SK-N-MC (cell line): Measurements from ENCODE around the gene SCRN3.
"Not testable (repeated sequence)": the region's sequence is repeated elsewhere in the genome, so short reads cannot be mapped to it uniquely, and the experiment has no call there.

ENCODE experiments used
- EZH2 ChIP-seq: fragments of 200-600 bp; sonication (generic); IDR thresholded peaks from one replicate; pipeline ENCODE4 v1.6.1; 2017; ENCODE audit warnings: antibody characterized with exemption
- FOXP2 ChIP-seq: optimal IDR thresholded peaks from 2 replicates; pipeline ENCODE3; 2011; ENCODE audit warnings: mild to moderate bottlenecking, moderate library complexity; ENCODE audit not compliant: insufficient read depth; ENCODE audit errors: extremely low read length, control extremely low read depth
- POLR2AphosphoS5 ChIP-seq: IDR thresholded peaks from 2 replicates; pipeline ENCODE4 v1.6.1; 2012; ENCODE audit warnings: mild to moderate bottlenecking, low read depth, low read length, borderline replicate concordance

DNA sequence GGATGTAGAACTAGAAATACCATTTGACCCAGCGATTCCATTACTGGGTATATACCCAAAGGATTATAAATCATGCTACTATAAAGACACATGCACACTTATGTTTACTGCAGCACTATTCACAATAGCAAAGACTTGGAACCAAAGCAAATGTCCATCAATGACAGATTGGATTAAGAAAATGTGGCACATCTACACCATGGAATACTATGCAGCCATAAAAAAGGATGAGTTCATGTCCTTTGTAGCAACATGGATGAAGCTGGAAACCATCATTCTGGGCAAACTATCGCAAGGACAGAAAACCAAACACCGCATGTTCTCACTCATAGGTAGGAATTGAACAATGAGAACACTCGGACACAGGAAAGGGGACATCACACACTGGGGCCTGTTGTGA, 35.9 kb upstream of the SCRN3 start:
- not testable (repeated sequence) for TF ChIP-seq FOXP2, POLR2AphosphoS5, EZH2
